GM12874 (cell line): ENCODE results near the gene CCDC169.

Source experiments
- CTCF ChIP-seq: IDR thresholded peaks from 2 replicates; pipeline ENCODE4 v1.5.1; 2011; ENCODE audit warnings: low read depth, mild to moderate bottlenecking, control low read depth, low read length, moderate library complexity; ENCODE audit not compliant: insufficient read depth

The CCDC169 gene

GRCh38 chr13:36273431-36273830, 24.2 kb downstream of the CCDC169 start:
- TF ChIP-seq CTCF = no peak

GRCh38 chr13:36261976-36262375, 35.6 kb downstream of the CCDC169 start:
- TF ChIP-seq CTCF = no peak

- no peak for TF ChIP-seq CTCF
These were observed 36.6 kb downstream of the CCDC169 start for GRCh38 chr13:36261011-36261410.

GRCh38 chr13:36259361-36260137, 38.1 kb downstream of the CCDC169 start:
- TF ChIP-seq CTCF = no peak

GRCh38 chr13:36258831-36259230, 38.8 kb downstream of the CCDC169 start:
- TF ChIP-seq CTCF = no peak

GRCh38 chr13:36251526-36251925, 46.1 kb downstream of the CCDC169 start:
- TF ChIP-seq CTCF = no peak

- no peak for TF ChIP-seq CTCF
These were observed 46.6 kb downstream of the CCDC169 start for GRCh38 chr13:36251017-36251416.
